HG03280 (cell line): ENCODE results near the gene EFCAB3.
"Not testable (repeated sequence)": the region's sequence is repeated elsewhere in the genome, so short reads cannot be mapped to it uniquely, and the experiment has no call there.

Source experiments
- ATAC-seq: cut with Tn5 transposase; IDR thresholded peaks from one replicate; pipeline ENCODE4 v1.9.1; 2021; ENCODE audit warnings: mild to moderate bottlenecking, moderate library complexity; ENCODE audit not compliant: unreplicated experiment

EFCAB3 gene

GRCh38 chr17:62458483-62458882, 78.1 kb downstream of the EFCAB3 start:
- peak; percentile 36 for ATAC-seq

- not testable (repeated sequence) for ATAC-seq
These were observed 84.1 kb downstream of the EFCAB3 start for GRCh38 chr17:62464422-62464821.

- not testable (repeated sequence) for ATAC-seq
These were observed 84.9 kb downstream of the EFCAB3 start for GRCh38 chr17:62465271-62465670.
